Inferior parietal cortex (tissue), 1 donor: ENCODE results near the gene RPTOR.

Experiments
- DNase-seq: peaks from one replicate; pipeline ENCODE4 v3.0.0-alpha.2; 2016; ENCODE audit errors: extremely low spot score

Gene RPTOR

GRCh38 chr17:80961541-80962330 is 417.1 kb downstream of the RPTOR start:
- no peak for DNase-seq

GRCh38 chr17:80962356-80963329 is 418.0 kb downstream of the RPTOR start:
- no peak for DNase-seq

- no peak for DNase-seq
Measured at GRCh38 chr17:80963812-80964543, 419.3 kb downstream of the RPTOR start.

GRCh38 chr17:80964544-80964856 is 419.9 kb downstream of the RPTOR start:
- no peak for DNase-seq

- no peak for DNase-seq
Measured at GRCh38 chr17:80964859-80965580, 420.4 kb downstream of the RPTOR start.

- DNase-seq: no peak
Measured at GRCh38 chr17:80965606-80966005, 421.0 kb downstream of the RPTOR start.

GRCh38 chr17:80967404-80967872 is 422.8 kb downstream of the RPTOR start:
- no peak for DNase-seq

GRCh38 chr17:80968602-80969029 is 424.0 kb downstream of the RPTOR start:
- DNase-seq: peak; percentile 63

- no peak for DNase-seq
Measured at GRCh38 chr17:80969030-80969673, 424.5 kb downstream of the RPTOR start.

GRCh38 chr17:80969674-80970043 is 425.0 kb downstream of the RPTOR start:
- DNase-seq: no peak

GRCh38 chr17:80970044-80970761 is 425.6 kb downstream of the RPTOR start:
- peak; percentile 36 for DNase-seq

GRCh38 chr17:80970762-80971703 is 426.4 kb downstream of the RPTOR start:
- DNase-seq: no peak

- DNase-seq: no peak
Measured at GRCh38 chr17:80971704-80972304, 427.2 kb downstream of the RPTOR start.

GRCh38 chr17:80976701-80977100 is 432.1 kb downstream of the RPTOR start:
- DNase-seq: no peak

- DNase-seq: no peak
Measured at GRCh38 chr17:80977172-80977571, 432.5 kb downstream of the RPTOR start.

- no peak for DNase-seq
Measured at GRCh38 chr17:80978499-80979497, 434.2 kb downstream of the RPTOR start.
